ENCODE measurements around the gene UBE2QL1. TPM values are rescaled to one million over a fixed set of nuclear protein-coding genes. Genes with fewer than 3 reads are reported as not detected.

The UBE2QL1 gene
- total RNA-seq, 4 donors from 2014 or later: 0.37 to 0.96 (median 0.64) TPM; not detected in 1

DNA sequence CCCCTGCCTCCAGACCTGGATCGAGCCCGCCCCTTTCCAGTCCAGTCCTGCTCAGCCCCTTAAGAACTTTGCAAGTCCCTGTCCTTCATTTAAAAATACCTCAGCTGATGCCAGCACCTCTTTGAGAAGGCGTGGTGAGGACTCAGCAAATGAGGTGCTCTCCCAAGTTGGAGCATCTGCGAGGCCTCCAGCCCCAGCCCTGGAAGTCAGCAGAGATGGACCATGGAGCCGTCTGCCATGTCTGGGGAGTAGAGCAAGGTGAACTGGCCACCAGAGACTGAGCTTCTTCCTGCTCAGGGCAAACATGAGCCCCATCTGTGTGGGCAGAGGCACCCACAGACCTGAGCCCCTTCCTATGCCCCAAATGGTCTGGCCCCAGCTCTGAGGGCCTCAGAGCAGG lies 71.5 kb downstream of the UBE2QL1 start:
- no peaks in the 10 kb centered on the region for H3K9me3 ChIP-seq
- H3K27me3 ChIP-seq: no peaks in the 10 kb centered on the region
- no peaks in the 10 kb centered on the region for H3K4me1 ChIP-seq
- H3K4me3 ChIP-seq: no peak overlapping the region
- in situ Hi-C loops (cut with MboI; ENCODE audit: low pct_ligation_motif_present in 1 of 4, low pct_unique_long_range_greater_than_20kb in 1 of 4, low sequenced_read_pairs in 3 of 4) (no loop called here), intact Hi-C loops (cut with DNase I; ENCODE audit: low total_unique reads) (no loop called here)
- TF ChIP-seq, protein P1, sequence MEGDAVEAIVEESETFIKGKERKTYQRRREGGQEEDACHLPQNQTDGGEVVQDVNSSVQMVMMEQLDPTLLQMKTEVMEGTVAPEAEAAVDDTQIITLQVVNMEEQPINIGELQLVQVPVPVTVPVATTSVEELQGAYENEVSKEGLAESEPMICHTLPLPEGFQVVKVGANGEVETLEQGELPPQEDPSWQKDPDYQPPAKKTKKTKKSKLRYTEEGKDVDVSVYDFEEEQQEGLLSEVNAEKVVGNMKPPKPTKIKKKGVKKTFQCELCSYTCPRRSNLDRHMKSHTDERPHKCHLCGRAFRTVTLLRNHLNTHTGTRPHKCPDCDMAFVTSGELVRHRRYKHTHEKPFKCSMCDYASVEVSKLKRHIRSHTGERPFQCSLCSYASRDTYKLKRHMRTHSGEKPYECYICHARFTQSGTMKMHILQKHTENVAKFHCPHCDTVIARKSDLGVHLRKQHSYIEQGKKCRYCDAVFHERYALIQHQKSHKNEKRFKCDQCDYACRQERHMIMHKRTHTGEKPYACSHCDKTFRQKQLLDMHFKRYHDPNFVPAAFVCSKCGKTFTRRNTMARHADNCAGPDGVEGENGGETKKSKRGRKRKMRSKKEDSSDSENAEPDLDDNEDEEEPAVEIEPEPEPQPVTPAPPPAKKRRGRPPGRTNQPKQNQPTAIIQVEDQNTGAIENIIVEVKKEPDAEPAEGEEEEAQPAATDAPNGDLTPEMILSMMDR (IDR thresholded peaks at IDR 0.05): no peak
- no peak for TF ChIP-seq POLR2AphosphoS5 (IDR thresholded peaks at IDR 0.05)
- no peak for TF ChIP-seq POLR2A (IDR thresholded peaks at IDR 0.05)
- TF ChIP-seq EP300 (IDR thresholded peaks at IDR 0.05; ENCODE audit: low read depth): no peak
- H3K36me3 ChIP-seq: no peaks in the 10 kb centered on the region
- WGBS, 2 donors (ENCODE audit: low coverage in 1 of 2): 87% methylated on average over 5 of the region's 5 CpGs; no CpG with 5 or more reads in 1 of the 2 donors
- H3K27ac ChIP-seq: no peak overlapping the region
- DNase-seq: no peak

DNA sequence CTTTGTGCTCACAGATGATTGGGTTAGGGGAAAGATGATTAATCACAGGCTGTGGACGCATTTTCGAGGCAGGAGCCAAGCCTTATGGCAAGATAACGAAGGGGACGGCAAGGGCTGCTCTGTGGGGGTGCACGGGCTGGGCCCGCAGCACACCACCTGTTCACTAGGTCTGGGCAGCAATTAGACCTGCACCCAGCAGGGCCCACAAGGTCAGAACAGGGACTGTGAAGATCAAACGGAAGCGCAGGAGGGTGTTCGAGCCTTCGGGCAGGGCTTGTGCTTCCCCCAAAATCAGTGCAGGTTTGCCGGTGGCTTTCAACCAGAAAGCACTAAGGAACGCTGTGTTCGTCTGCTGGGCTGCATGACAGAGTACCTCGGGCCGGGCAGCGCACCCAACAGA lies 73.7 kb downstream of the UBE2QL1 start:
- in situ Hi-C loops (cut with MboI; ENCODE audit: low pct_ligation_motif_present in 1 of 4, low pct_unique_long_range_greater_than_20kb in 1 of 4, low sequenced_read_pairs in 3 of 4): no loop called here
- intact Hi-C loops (cut with DNase I; ENCODE audit: low total_unique reads): no loop called here
- Histone ChIP-seq H3K4me3 (no peak overlapping the region), H3K27ac (no peak overlapping the region), H3K36me3 (no peaks in the 10 kb centered on the region), H3K4me1 (no peaks in the 10 kb centered on the region), H3K27me3 (no peaks in the 10 kb centered on the region), H3K9me3 (no peaks in the 10 kb centered on the region)
- 93% methylated on average over 16 of the region's 16 CpGs; no CpG with 5 or more reads in 1 of the 2 donors for WGBS, 2 donors (ENCODE audit: low coverage in 1 of 2)
- TF ChIP-seq EP300 (IDR thresholded peaks at IDR 0.05; ENCODE audit: low read depth): no peak
- TF ChIP-seq, protein P1 (IDR thresholded peaks at IDR 0.05): no peak
- TF ChIP-seq POLR2AphosphoS5 (IDR thresholded peaks at IDR 0.05): no peak
- no peak for TF ChIP-seq POLR2A (IDR thresholded peaks at IDR 0.05)
- DNase-seq: no peak

DNA sequence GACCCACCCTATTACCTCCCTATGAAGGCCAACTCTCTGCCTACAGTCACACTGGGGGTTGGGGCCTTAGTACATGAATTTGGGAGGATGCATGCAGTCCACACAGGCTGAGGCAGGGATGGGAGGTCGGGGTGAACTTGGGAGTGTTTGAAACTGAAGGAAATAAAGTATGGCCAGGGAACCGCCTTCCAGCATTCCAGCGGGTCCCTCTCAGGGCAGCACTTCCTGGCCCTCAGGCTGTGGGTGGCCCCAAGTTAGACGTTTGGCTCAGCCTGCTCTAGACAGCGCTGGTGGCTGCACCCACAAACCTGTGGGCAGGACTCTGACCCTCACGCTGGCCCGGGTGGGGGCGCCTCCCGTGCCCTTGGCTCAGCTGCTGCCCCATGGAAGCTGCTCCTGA lies 74.3 kb downstream of the UBE2QL1 start:
- 61% methylated on average over 9 of the region's 9 CpGs; no CpG with 5 or more reads in 1 of the 2 donors for WGBS, 2 donors (ENCODE audit: low coverage in 1 of 2)
- TF ChIP-seq POLR2A (IDR thresholded peaks at IDR 0.05) (no peak), POLR2AphosphoS5 (IDR thresholded peaks at IDR 0.05) (no peak), EP300 (IDR thresholded peaks at IDR 0.05; ENCODE audit: low read depth) (no peak)
- TF ChIP-seq, protein P1 (IDR thresholded peaks at IDR 0.05): no peak
- in situ Hi-C loops (cut with MboI; ENCODE audit: low pct_ligation_motif_present in 1 of 4, low pct_unique_long_range_greater_than_20kb in 1 of 4, low sequenced_read_pairs in 3 of 4) (no loop called here), intact Hi-C loops (cut with DNase I; ENCODE audit: low total_unique reads) (no loop called here)
- no peaks in the 10 kb centered on the region for H3K36me3 ChIP-seq
- H3K4me3 ChIP-seq: no peak overlapping the region
- H3K9me3 ChIP-seq: no peaks in the 10 kb centered on the region
- no peak overlapping the region for H3K27ac ChIP-seq
- DNase-seq: no peak
- H3K27me3 ChIP-seq: no peaks in the 10 kb centered on the region
- no peaks in the 10 kb centered on the region for H3K4me1 ChIP-seq

DNA sequence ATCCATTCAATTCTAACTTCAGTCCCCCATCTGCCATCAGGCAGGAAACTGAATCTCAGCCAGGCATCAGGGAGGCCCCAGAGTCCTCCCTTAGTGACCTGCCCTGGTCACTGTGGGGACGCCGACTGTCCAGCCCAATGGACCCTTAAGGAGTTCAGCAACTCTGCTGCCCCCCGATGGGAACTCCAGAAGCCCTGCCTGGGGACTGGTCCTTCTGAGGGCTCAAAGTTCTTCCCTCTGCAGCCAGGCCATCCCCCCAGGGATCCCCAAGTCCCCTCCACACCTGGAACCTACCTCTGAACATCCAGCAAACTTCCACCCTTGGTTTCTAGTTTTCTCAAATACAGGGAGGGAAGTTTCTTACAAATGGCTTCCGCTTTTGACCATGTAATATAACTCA lies 76.8 kb downstream of the UBE2QL1 start:
- Histone ChIP-seq H3K4me3 (no peak overlapping the region), H3K4me1 (no peaks in the 10 kb centered on the region), H3K36me3 (no peaks in the 10 kb centered on the region), H3K27me3 (no peaks in the 10 kb centered on the region), H3K9me3 (no peaks in the 10 kb centered on the region), H3K27ac (no peak overlapping the region)
- intact Hi-C loops (cut with DNase I; ENCODE audit: low total_unique reads) (no loop called here), in situ Hi-C loops (cut with MboI; ENCODE audit: low pct_ligation_motif_present in 1 of 4, low pct_unique_long_range_greater_than_20kb in 1 of 4, low sequenced_read_pairs in 3 of 4) (no loop called here)
- no peak for DNase-seq
- 78 to 100% methylated on average over 2 to 4 of the region's 4 CpGs for WGBS, 2 donors (ENCODE audit: low coverage in 1 of 2)
- TF ChIP-seq EP300 (IDR thresholded peaks at IDR 0.05; ENCODE audit: low read depth) (no peak), POLR2A (IDR thresholded peaks at IDR 0.05) (no peak), POLR2AphosphoS5 (IDR thresholded peaks at IDR 0.05) (no peak)
- TF ChIP-seq, protein P1 (IDR thresholded peaks at IDR 0.05): no peak

Data from transverse colon (tissue), 4 donors.